Measurements from ENCODE around the gene DTNB.

The DTNB gene

DNA sequence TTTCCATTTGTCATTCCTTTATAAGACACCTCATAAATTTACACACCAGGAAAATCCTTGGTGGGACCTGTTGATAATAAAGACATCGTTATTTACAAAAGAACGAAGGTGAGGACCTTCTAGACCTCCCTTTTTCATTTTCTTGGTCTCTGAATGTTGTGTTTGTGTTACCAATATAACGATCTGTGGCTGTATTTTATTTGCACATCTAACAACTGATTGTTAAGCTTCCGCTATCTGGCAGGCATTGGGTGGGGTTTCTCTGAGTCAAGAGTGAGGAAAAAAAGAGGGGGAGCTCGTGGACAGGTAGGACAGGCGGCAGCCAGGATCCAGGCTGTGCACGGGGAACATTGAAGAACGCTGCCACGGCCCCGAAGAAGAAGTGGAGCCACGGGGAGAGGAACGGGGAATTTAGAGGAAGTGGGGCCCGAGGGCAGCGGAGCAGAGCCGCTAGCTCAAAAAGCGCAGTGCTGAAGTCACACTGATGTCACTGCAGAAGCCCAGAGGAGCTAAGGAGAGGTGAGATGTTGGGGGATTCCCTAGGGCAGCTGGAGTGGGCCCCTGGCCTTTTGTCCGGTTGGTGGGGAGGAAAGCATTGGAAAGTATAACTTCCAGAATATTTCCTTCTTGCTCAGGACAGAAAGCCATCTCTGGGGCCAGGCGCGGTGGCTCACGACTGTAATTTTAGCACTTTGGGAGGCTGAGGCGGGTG lies 310.8 kb downstream of the DTNB start:
- DNase-seq, result no peak

DNA sequence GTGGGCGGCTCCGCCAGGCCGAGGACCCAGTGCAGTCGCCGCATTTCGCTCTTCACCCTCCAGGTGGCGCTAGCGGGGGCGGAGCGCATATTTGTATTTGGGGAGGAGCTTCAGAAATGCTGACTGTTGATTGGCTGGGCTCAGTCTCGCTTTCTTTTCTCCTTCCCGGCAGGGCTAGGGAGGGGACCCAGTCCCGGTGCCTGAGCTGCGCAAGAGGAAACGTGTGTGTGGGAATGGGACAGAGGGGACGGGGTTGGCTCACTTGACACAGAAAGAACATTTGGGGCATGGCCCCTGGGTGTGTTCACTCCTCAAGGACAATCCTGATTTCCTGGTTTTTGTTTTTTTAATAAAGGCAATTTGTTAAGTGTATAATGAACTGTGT lies 311.3 kb downstream of the DTNB start:
- peak; percentile 88 for DNase-seq

DNA sequence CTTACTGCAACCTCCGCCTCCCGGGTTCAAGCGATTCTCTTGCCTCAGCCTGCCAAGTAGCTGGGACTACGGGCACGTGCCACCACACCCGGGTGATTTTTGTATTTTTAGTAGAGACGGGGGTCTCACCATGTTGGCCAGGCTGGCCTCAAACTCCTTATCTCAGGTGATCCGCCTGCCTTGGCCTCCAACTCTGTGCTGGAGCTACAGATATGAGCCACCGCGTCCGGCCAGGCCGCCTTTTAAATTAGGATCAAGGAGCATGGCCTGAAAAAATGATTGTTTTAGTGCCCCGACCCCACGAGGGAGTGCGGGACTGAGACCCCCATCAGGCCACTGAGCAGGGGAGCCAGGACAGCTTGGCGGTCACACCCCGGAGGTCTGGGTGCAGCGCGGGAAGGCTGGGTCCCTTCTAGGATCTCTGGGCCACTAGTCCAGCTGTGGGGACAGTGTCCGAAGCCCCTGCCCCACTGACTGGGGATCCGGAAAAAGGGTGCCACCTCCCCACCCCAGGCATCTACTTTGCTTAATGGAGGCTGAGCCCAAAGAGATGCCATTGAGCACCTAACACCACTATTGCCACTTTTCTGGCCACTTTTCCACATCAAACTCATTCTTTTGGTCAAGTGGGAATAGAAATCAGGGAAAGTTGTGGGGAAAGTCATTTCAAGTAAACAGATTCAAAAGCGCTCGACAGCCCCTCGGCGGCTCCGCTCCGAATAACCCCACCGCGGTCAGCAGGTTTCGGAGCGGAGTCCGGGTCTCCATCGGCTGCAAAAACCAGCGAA lies 311.9 kb downstream of the DTNB start:
- DNase-seq, result no peak

DNA sequence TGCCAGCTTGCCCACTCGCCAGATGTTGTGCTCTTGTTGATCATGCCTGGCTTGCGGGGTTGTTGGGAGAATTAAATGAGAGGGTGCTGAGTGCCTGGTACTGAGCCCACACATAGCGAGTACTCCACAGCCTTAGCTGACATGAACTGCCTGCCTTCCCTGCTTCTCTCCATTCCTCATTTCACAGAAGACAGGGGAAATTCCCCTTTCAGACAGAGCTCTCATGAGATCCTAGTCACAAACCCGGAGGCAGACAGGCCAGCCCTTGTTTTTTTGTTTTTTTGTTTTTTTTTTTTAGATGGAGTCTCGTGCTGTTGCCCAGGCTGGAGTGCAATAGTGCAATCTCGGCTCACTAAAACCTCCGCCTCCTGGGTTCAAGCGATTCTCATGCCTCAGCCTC lies 314.5 kb downstream of the DTNB start:
- no peak for DNase-seq

DNA sequence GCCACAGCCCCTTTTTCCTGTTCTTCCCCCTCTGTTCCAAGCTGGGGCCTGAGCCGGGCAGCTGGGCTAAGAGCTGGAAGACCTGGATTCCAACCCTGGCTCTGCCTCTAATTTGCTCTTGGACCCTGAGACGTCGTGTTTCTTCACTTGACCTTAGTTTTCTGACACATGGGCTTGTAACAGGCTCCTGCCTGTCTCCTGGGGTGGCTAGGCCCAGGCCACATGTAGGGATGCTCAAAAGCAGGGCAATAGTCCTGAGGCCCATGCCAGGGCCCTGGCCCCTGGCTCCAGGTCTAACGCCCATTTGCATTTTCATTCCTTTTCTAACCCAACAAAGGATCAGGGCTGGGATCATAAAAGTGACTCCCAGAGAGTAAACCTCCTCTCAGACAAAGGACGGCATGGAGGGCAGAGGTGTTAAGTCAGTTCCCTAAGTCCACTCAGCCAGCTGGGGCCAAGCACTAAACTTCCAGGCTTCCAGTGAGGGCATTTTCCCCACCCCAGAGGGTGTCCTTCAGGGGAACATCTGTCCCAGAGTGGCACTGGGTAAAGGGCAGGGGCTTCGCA lies 315.0 kb downstream of the DTNB start:
- DNase-seq, result no peak

DNA sequence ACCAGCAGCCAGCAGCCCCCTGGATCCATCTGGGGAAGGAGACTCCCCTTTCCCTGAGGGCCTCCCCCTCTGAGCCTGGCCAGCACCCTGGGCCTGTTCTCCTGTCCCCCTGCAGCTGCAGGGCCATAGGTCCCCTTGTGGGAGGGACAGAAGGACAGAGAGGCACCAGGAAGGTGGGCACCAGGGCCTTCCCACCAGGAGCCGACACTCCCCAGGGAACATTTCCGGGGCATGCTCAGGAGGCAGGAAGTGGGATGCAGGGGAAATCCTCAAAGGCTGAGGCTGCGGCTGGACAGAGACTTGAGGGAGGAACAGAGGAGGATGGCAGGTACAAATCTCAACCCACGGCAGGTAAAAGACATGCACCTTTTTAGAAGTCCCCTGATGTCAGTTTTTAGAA lies 317.3 kb downstream of the DTNB start:
- DNase-seq, result no peak

DNA sequence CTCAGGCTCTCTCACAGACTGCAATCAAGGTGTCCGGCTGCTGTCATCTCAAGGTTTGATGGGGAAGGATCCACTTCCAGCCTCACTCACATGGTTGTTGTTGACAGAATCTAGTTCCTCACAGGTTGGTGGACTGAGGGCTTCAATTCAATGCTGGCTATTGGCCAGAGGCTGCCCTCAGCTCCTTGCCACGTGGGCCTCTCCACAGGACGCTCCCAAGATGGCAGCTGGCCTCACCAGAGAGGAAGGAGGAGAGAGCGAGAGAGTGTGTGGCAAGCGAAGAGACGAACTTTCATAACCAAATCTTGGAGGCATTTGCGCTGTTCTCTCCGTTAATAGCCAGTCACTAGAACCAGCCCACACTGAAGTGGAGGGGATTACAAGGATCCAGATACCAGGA lies 318.1 kb downstream of the DTNB start:
- DNase-seq, result no peak

DNA sequence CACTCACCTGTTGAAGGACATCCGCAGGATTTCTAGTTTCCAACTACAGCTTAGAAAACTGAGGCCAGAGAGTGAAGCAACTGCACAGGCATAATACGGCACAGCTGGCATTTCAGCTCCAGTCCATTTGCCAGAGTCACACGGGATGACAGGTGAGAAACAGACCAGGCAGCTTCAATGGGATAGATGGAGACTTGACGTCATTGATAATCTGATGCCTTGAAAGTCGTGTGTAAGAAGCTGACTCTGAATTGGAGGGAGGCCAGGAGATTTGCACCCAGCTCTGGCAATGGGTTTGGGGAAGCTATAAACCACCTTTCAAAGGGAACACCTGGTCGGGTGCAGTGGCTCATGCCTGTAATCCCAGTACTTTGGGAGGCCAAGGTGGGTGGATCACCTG lies 319.3 kb downstream of the DTNB start:
- no peak for DNase-seq

DNA sequence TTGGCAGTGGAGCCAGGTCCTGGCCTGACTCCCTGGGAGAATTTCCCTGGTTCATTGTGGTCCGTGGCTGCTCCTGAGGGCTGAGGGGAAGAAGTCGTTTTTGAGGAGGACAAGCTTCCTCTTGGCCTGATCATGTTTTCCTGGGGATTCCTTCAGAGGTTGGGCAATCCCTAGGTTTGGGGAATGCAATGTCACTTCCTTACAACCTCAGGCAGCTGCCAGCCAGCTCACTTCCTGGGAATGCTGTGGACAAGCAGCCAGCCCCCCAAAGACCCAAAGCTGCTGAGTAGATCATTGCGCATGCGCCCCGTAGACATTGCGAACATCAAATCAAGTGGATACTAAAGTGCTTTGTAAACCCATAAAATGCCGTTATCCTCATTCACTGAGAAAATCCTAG lies 324.0 kb downstream of the DTNB start:
- DNase-seq, result peak; percentile 79

DNA sequence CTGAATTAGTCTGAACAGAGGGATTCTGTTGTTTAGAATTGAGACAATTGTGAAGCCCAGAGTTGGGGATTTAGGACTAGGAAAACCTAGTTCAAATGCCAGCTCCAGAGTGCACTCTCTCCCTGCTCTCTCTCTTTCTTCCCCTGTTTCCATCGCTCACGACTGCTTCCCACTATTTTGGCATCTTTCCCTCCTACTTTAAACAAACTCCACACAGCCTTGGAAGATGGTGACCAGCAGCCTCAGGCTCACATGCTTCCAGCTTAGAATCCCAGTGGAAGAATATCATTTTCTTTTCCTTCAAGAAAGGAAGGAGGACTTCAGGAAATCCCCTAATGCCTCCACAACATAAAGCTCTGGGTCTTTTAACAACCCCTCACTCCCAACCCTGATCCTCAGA lies 325.5 kb downstream of the DTNB start:
- no peak for DNase-seq

DNA sequence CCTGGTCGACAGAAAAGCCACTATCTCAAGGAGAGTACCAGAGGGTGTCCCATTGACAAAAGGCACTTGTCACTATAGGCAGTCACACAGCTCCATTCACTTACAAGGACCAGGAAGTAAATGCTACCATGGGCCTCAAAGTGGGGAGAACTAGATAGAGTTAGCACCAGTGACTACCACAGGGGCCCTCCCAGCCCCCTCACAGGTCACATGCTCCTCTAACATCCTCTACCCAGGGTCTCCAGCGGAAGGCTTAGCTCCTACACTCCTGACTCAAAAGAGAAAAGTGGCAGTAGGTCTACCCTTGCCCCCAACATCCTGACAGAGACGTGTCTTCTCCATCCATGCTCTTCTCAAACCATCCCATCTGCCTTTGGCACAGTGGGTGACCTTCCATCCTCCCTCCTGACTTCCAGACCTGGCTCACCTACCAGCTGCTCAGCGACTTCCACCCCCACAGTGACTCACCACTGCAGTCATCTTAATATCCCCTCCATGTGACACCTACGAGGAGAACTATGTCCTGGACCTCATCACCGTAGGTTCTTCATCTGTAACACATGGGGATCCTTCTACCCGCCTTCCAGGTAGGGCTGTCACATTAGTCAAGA lies 326.1 kb downstream of the DTNB start:
- peak; percentile 80 for DNase-seq

DNA sequence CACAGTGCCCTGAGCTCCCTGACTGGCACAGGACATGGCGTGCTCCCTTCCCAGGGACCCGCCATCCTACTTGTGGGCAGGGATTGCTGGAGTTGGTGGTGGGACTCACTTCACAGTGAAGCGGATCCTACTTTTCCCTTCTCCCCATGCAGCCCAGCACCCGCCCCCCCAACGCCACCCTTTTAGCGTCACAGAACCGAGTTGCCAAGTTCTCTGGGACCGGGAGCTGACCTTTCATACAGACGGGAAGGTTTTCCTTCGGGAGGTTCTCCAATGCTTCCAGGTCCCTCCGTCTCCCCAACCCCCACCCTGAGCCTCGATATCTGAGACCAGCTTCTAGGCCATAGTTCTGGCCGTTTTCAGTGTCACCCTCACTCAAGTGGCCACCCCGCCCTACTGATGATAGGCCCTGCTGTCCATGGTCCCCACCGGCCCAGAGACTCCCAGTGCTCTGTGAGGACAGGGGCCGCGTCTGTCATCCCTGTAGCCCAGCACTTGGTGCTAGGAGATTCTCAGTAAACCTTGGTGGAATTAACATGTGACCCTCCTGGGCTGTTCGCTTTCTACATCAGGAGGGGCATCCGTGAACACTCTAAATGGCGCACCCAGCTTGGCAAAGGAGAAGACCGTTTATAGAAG lies 330.1 kb downstream of the DTNB start:
- DNase-seq, result no peak

DNA sequence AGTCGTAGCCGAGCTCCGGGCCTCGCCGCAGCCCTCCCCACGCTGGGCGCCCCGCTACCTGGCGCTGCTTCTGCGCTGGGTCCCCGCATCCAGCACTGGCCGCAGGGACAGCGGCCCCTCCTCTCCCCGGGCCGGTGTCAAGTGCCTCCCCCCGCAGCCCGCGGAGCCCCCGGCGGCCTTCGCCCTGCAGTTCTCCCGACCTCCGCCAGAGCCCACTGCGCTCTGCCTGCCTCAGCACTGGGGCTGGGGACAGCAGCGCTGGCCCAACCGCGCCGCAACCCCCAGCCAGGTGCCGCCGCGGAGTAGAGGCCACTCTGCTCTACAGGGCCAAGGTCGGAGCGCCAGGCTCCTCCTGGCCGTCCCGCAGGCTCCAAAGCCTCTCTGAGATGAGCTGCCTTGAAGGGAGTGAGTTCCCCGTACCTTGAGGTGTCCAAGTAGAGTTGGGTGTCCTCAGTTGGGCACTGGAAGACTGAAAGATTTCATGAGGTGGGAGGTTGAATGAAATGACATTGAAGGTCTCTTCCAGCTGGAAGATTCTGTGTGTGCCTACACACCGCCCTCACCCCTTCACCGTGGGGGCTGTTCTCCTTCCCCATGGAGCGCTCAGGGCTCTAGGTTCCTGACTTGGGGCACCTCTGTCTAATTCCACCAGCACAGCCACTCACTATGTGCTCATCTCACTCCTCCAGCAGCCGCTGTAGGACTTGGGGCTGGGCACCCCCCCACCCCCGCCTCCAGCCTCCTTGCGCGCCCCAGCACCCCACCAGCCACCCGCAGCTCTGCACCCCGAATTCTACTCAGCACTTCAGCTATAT lies 330.8 kb downstream of the DTNB start:
- peak; percentile 97 for DNase-seq

DNA sequence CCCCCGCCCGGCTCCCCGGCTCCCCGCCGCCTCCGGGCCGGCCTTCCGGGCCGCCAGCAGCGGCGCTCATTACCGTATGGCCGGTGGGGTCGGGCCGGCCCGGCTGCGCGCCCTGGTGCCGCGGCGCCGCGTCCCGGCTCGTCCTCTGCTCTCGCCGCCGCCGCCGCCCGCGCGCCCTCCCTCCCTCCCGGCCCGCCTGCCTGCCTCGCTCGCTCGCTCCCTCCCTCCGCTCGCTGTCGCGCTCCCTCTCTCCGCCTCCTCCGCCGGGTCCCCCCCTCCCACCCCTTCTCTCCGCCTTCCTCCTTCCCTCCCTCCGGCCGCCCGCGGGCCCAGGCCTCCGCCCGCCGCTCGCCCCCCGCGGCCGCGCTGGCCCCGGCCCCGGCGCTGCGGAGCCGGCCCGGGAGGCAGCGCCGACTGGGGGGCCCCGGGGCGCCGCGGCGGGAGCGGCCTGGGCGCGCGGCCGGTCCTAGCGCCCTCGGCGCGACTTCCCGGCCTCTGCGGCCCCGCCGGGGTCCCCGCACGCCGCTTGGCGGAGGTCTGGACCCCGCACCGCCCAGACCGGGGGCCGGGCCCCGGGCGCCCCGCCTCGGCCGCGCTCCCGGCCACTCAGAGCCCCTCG lies 331.5 kb downstream of the DTNB start, which contains the start of gene DNMT3A:
TSS of gene DNMT3A (minus strand) at position 173 of the 619 bp plus-strand sequence. CDS start 27,941 bp downstream, outside the sequence.
- peak; percentile 78 for DNase-seq

DNA sequence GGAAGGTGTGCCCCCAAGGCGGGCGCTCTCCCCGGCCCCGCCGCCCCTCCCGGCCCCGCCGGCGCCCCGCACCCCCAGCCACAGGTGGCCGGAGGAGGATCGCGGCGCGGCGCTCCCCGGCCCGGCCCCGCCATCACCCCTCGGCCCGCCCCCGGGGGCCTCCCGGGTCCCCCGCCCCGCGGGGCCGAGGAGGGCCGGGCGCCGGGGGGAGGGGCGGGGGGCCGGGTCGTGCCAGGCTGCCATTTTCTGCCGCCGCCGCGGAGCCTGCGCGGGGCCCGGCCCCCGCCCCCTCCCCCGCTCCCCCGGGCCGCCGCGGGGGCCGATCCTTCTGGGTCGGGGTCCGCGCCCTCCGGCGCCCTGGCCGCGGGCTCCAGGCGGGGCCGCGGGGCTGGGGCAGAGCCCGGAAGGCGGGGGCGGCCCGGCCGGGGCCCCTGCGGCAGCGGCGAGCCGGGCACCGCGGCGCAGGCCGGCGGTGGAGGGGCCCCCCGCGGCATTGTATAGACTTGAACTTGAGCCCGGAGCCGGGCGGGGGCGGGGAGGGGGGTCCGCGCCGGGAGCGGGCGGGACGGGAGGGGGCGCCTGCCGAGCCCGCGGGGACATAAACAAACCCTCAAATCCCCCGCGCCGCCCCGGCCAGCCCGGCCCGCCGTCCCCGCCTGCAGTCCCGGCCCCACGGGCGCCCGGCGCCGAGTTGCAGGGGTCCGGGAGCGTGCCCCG lies 332.2 kb downstream of the DTNB start:
- DNase-seq, result peak; percentile 70

DNA sequence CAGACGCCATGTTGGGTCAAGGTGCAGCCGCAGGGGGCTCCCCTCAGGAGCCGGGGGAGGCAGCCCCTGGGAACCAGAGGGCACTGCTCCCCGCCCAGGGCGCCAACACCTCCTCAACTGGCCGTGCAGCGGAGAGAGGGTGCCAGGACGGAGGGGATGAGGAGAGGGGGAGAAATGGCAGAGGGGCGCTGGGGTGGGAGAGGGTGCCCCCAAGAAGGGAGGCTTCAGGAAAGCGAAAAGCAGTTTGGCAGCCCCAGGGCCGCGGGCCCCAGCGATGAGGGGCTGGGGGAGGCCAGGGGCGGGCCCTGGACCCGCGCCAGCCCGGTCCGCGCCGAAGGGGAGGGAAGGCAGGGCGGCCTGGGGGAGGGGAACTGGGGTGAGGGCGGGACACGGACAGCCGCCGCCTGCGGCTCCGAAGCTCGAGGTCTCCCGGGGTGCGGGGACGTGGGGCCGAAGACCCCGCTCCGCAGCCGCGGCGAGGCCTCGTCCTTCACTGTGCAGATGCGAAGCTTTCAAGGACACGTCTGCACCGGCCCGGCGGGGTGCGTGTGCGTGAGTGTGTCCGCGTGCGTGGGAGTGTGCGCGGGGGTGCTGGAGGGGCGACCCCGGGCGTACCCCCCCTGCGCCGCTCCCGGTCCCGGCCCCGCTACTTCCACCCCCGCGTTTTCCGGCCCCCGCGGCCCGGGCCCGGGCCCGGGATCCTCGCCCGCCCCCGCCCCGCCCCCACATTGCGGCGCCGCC lies 333.0 kb downstream of the DTNB start:
- no peak for DNase-seq

DNA sequence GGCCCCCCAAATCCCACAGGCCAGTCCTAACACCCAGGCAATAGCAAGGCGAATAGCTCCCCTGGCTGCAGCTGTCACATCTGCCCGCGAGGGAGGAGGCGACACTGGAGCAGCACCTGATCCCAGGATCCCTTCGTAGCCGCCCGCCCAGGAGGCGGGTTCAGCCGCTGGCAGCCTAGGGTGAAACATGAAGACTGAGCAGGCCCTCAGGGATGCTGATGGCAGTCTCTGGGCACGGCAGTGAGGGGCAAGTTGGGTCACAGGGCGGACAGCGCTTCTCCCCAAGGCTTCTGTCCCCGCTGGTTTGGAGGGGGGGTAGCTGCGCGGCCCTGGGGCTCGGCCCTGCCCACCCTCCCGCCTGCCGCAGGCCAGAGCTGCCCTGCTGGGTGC lies 333.6 kb downstream of the DTNB start:
- no peak for DNase-seq

DNA sequence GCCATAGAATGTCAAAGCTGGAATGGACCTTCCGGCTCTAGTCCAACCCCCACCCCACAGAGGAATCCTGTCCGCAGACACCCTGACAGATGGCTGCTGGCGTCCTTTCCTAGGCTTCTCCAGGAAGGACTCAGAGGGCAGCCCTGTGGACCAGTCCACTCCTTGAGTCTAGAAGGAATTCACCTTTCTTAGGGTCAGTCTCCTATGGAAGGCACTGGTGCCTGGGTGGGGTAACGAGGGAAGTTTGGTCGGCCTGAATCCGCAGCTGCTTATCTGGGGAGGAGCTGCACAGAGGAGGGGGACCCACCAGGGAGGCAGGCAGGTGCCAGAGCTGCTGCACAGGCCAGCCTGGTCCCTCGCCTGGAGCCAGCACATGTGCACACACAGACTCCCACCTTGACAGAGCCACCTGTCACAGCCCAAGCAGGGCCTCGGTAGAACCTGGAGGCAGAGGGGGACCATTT lies 334.1 kb downstream of the DTNB start:
- no peak for DNase-seq

DNA sequence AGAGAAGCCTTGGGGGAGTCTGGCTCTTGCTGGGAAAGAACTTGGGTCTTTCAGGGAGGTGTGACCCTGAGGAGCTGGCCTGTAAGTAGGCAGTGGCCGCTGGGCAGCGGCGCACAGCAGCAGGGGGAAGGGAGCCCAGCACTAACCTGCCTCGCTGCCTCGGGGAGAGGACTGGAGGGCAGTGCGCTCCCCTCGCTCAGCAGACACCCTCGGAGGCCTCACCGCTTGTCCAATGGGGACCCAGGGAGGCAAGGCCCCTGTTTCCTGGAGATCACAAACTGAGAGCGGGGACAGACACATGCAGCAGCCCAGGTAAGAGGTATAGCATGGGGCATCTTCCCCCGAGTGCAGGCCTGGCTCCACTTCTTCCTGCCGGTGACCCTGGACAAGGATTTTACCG lies 335.0 kb downstream of the DTNB start:
- no peak for DNase-seq

DNA sequence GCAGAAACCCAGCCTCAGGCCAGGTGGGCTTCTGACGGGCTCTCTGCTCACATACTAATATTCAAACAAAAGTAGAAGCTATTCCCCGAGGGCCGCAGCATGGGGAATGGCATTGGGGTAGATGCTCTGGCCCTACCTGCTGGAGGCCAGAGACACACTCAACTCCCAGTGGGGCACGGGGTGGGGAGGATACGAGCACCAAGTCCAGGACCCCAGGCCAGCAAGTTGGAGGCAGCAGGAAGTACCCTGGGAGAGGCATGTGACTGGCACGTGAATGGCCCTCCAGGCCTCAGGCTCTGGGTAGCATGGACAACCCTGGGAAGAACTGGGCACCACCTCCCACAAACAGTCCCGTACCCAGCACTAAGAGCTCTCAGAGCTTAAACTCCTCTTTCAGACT lies 335.5 kb downstream of the DTNB start:
- no peak for DNase-seq
